ENCODE results near the gene OGFR.

OGFR gene

DNA sequence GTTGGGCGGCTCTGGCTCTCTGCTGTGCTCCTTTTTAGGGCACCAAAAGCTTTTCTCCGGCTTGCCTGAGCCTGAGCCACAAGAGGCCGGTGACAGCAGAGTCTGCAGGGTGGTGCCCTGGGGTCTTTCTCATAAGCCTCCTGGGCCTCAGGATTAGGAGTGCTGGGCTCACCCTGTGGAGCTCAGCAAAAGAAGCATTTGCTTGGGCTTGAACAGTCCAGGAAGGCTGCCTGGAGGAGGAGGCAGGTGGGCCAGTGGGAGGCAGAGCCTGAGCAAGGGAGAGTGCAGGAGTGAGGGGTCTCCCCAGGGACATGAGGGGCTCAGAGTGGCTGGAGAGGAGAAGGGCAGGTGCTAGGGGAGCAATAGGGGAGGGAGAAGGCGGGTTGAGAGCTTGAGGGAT, 41.2 kb upstream of the OGFR start:
- ATAC-seq = no peak
- no peak for TF ChIP-seq PATZ1 (CRISPR knock-in tag; IDR thresholded peaks at IDR 0.05; ENCODE audit: borderline replicate concordance)

DNA sequence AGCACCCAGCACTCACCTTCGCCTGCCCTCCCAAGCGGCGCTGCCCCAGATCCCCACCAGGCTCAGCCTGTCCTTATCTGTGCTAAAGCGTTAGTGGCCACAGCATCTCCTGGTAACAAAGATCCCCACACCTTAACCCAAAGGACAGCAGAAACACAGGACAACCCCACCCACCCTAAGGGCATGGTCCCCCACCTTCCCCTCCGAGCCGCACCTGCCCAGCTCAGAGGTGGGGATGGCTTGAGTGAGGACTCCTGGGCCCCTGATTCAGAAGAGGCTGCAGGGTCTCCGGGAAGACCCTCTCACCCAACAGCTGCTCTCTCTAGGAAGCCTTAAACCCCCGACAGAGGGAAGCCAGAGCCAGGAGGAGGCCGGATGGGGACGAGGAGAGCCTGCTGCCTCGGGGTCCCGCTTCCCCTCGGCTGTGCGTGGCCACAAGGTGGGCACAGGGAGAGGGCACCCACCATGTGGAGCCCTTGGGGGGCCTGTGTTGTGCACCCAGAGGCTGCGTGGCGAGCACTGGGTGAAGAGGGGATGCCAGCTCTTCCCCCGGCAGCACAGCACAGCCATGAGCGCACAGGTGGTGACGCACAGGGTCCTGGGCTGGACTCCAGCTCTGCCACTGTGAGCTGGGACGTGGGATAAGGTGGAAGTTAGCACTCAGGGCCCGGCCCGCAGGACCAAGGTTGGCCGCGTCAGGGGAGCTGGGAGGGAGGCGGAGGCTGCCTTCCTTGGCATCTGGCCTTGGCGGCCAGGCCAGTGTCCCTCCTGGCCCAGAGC, 40.3 kb upstream of the OGFR start:
- TF ChIP-seq, protein P1, sequence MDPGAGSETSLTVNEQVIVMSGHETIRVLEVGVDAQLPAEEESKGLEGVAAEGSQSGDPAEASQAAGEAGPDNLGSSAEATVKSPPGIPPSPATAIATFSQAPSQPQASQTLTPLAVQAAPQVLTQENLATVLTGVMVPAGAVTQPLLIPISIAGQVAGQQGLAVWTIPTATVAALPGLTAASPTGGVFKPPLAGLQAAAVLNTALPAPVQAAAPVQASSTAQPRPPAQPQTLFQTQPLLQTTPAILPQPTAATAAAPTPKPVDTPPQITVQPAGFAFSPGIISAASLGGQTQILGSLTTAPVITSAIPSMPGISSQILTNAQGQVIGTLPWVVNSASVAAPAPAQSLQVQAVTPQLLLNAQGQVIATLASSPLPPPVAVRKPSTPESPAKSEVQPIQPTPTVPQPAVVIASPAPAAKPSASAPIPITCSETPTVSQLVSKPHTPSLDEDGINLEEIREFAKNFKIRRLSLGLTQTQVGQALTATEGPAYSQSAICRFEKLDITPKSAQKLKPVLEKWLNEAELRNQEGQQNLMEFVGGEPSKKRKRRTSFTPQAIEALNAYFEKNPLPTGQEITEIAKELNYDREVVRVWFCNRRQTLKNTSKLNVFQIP (CRISPR knock-in tag; IDR thresholded peaks at IDR 0.05; ENCODE audit: borderline replicate concordance, low read depth) = no peak
- TF ChIP-seq ESRRG (CRISPR knock-in tag; IDR thresholded peaks at IDR 0.05) (no peak), SNAI2 (CRISPR knock-in tag; IDR thresholded peaks at IDR 0.05) (no peak), ZC3H10 (CRISPR knock-in tag; IDR thresholded peaks at IDR 0.05) (no peak), GLIS3 (CRISPR knock-in tag; IDR thresholded peaks at IDR 0.05) (no peak), TOX (CRISPR knock-in tag; IDR thresholded peaks at IDR 0.05; ENCODE audit: borderline replicate concordance) (no peak), ZFP30 (CRISPR knock-in tag; IDR thresholded peaks at IDR 0.05) (no peak), CREB5 (CRISPR knock-in tag; IDR thresholded peaks at IDR 0.05; ENCODE audit: low read depth) (no peak), PATZ1 (CRISPR knock-in tag; IDR thresholded peaks at IDR 0.05; ENCODE audit: borderline replicate concordance) (no peak), ZNF70 (CRISPR knock-in tag; IDR thresholded peaks at IDR 0.05) (no peak), OSR1 (CRISPR knock-in tag; IDR thresholded peaks at IDR 0.05) (no peak)
- no peak for ATAC-seq

DNA sequence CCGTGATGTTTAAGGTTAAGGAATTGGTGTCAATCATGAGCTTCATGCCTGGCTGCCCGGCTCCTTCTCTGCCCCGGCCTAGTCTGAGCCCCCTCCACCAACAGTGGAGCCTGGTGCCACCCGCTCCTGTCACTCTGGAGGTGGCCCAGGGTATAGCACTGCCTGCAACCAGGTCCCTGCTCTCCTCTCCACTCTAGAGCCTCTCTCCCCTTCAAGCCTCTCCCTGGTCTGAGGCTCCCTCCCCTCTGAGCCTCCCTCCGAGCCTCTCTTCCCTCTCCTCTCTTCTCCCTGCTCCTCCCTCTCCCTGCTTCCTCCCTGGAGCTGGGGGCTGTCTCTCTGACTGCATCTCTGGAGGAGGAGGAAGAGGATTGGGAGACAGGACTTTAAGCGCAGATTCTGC, 39.6 kb upstream of the OGFR start:
- ATAC-seq = no peak
- TF ChIP-seq ZFP3 (CRISPR knock-in tag; IDR thresholded peaks at IDR 0.05) (no peak), ESRRG (CRISPR knock-in tag; IDR thresholded peaks at IDR 0.05) (no peak), TOX (CRISPR knock-in tag; IDR thresholded peaks at IDR 0.05; ENCODE audit: borderline replicate concordance) (no peak)

DNA sequence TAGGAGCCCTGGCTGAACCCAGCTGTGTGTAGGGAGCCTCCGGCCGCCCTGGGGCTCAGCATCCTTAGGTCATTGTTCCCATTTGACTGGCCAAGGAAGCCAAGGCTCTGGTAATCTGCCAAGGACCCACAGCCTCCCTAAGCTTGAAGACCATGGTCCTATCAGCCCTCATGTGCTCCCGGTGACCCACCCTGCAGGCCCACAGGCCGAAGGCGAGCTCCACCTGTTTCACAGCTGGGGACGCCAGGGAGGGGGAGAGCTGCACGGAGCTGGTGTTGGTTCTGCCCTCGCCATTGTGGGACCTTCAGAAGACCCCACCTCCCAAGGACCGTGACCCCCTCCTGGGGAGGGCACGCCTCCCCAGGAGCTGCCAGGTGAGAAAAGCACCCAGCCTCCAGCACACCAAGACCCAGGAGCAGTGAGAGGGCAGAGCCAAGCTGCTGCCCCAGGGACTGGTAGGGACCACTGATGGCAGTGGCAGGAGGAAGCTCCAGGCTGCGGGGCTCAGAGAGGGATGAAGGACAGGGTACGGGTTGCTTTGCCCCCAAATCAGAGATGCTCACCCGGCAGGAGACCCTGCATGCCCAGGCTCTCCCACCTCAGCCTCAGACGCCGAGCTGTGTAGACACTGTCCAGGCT, 39.1 kb upstream of the OGFR start:
- ATAC-seq = no peak
- no peak for TF ChIP-seq SNAI2 (CRISPR knock-in tag; IDR thresholded peaks at IDR 0.05)
- TF ChIP-seq ZC3H10 (CRISPR knock-in tag; IDR thresholded peaks at IDR 0.05) = no peak

DNA sequence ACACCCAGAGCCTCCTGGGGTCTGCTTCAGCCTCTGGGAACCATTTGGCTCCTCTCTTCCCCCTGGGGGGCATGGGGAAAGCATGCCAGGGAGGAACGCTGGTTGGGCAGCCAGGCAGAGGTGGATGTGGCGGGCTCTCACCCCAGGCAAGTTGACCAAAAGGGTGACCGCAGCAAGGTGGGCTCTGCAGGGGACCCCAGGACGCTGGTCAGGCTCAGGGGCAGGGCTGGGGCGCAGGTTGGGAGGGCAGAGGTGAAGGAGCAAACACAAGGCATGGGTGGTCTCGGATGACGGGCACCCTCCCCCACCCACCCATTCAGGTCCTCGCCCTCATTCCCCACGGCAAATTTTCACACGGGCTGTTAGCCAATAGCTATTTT, 38.6 kb upstream of the OGFR start:
- no peak for TF ChIP-seq PATZ1 (CRISPR knock-in tag; IDR thresholded peaks at IDR 0.05; ENCODE audit: borderline replicate concordance)
- no peak for TF ChIP-seq OSR1 (CRISPR knock-in tag; IDR thresholded peaks at IDR 0.05)
- TF ChIP-seq, protein P1 (CRISPR knock-in tag; IDR thresholded peaks at IDR 0.05; ENCODE audit: borderline replicate concordance, low read depth) = no peak
- TF ChIP-seq CREB5 (CRISPR knock-in tag; IDR thresholded peaks at IDR 0.05; ENCODE audit: low read depth) = no peak
- TF ChIP-seq PPARA (CRISPR knock-in tag; IDR thresholded peaks at IDR 0.05; ENCODE audit: borderline replicate concordance) = no peak

More for the DNA sequence above, 38.6 kb upstream of the OGFR start:
- ATAC-seq = no peak

Measured in SK-N-SH treated with all-trans-retinoic acid at 6 μM for 48 hours (cell line).